Ovary (tissue), 9 donors: Measurements from ENCODE around the gene NSFL1C. TPM values are rescaled to one million over a fixed set of nuclear protein-coding genes. Genes with fewer than 3 reads are reported as not detected.

Source experiments
- DNase-seq, 5 donors: peaks; one replicate each; pipeline ENCODE4 v3.0.0-alpha.2; 2019 to 2020
- H3K27ac ChIP-seq, 2 donors: fragments of 200-600 bp; one replicate each; pipeline versions ENCODE4 v1.5.1 to v1.8.0; 2019 to 2022
- H3K27me3 ChIP-seq: fragments of 200-600 bp; one replicate; pipeline ENCODE4 v1.8.0; 2022
- H3K36me3 ChIP-seq: fragments of 200-600 bp; sonication (generic); one replicate; pipeline ENCODE4 v1.5.1; 2019
- H3K4me1 ChIP-seq: one replicate; pipeline ENCODE4 v1.8.1; 2013; ENCODE audit warnings: mild to moderate bottlenecking, moderate library complexity; ENCODE audit not compliant: insufficient read depth
- H3K4me3 ChIP-seq: fragments of 200-600 bp; sonication (generic); one replicate; pipeline ENCODE4 v1.5.1; 2017
- H3K9me3 ChIP-seq, 2 donors: fragments of 200-600 bp in 1 of 2; sonication (generic) in 1 of 2; one replicate each; pipeline versions ENCODE4 v1.5.1 to v1.8.1; 2013 to 2019; ENCODE audit warnings: mild to moderate bottlenecking in 1 of 2, moderate library complexity in 1 of 2
- CTCF ChIP-seq, 3 donors: fragments of 450-650 bp in 2 of 3; fragments of 200-600 bp in 1 of 3; IDR thresholded peaks; one replicate each; pipeline versions ENCODE4 v1.5.1 to v1.8.0; 2016 to 2022; ENCODE audit warnings: antibody characterized with exemption in 3 of 3, mild to moderate bottlenecking in 1 of 3
- EP300 ChIP-seq: sonication (generic); formaldehyde crosslinking; IDR thresholded peaks from one replicate; pipeline ENCODE4 v1.6.1; 2017; ENCODE audit warnings: antibody characterized with exemption
- POLR2A ChIP-seq: fragments of 450-650 bp; IDR thresholded peaks from one replicate; pipeline ENCODE4 v1.6.1; 2017; ENCODE audit warnings: antibody characterized with exemption, mild to moderate bottlenecking, moderate library complexity
- WGBS, 3 donors: extraction: QIAGEN DNeasy Blood & Tissue Kit in 1 of 3; methylation state at CpG; one replicate each; pipeline versions ENCODE4 v1.1.5 to v1.1.7; 2013 to 2017; 5-methylcytosine and 5-hydroxymethylcytosine counted together
- intact Hi-C, 4 donors: fragments of 100-400 bp; cut with DNase I; formaldehyde crosslinking; loops; one replicate each; pipeline versions ENCODE4 v1.11.0 to v1.15.1; 2022 to 2023
- polyA plus RNA-seq, 2 donors: library from polyadenylated mRNA; stranded (reverse); fragments of 200-250 nt in 1 of 2; fragments of 350-450 nt in 1 of 2; fragmentation: Illumina TruSeq in 1 of 2; extraction: RNeasy Lipid Tissue Mini Kit (QIAGEN cat#74804) in 1 of 2; gene quantifications; one replicate each; pipeline ENCODE4 v1.2.3, GENCODE V29; 2013 to 2014
- total RNA-seq, 7 donors: library from RNA; depleted of rRNA in 2 of 7; stranded (reverse); fragments of >200 nt in 2 of 7; fragmentation: NEBNext Ultra II Directional in 3 of 7; extraction: Animal tissue kit (Norgen Biotek cat#: 25700) in 3 of 7; gene quantifications; one replicate each; pipeline versions ENCODE4 v1.1.0 to v1.2.4, GENCODE V29; 2016 to 2023
- donor health status: DM: no; HTN: no; CAD: no; lungs with moderate emphysema.
- donor health status: DM: no; HTN: no; CAD: no.
- donor health status: Bipolar disorder and iron deficiency.
- donor health status: DM: yes; HTN: yes; CAD: no.
- donor health status: DM: no; HTN: no; CAD: no.
- donor health status: DM: yes; HTN: yes; CAD: no.

Gene NSFL1C
- total and polyA plus RNA-seq, 9 donors: 23.4 to 105 (median 63.2) TPM

DNA sequence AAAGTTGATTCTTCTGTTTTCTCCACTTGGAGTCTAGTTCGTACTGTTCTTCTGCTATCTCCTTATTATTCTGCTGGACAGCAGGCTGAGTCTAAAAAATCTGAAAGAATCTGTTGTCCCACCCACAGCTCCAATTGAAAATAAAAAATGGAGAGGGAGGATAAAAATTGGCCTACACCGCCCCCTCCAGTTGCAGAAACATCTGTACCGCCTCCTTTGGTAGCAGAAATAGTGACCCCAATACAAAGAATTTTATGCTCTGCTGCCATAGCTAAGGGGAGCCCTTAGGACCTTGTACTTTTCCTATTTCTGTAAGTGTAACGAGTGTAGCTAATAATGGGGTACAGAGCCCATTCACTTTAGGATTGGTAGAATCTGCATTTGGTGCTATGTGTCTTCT, 68.9 kb downstream of the NSFL1C start:
- Histone ChIP-seq H3K9me3 (no peaks in the 10 kb centered on the region), H3K4me3 (no peak overlapping the region), H3K36me3 (no peaks in the 10 kb centered on the region), H3K4me1 (peaks cover 5% of the 10 kb centered on the region), H3K27me3 (no peaks in the 10 kb centered on the region), H3K27ac (no peak overlapping the region)
- intact Hi-C loops: loop anchor here in 2 of 4 donors (5.0 to 10.0 kb wide), 2 partner anchors 63 to 85 kb away; no protein-coding TSS in a partner anchor
- TF ChIP-seq EP300 (no peak), CTCF (IDR thresholded peaks at IDR 0.05) (peak in 1 of 3 donors; percentile 37)
- 34 to 40% (median 36%) methylated on average over 4 of the region's 4 CpGs for WGBS, 3 donors
- no peak for DNase-seq

GRCh38 chr20:1396702-1397101, 69.9 kb downstream of the NSFL1C start:
- Histone ChIP-seq H3K27ac (no peak overlapping the region), H3K36me3 (no peaks in the 10 kb centered on the region), H3K4me3 (no peak overlapping the region), H3K27me3 (no peaks in the 10 kb centered on the region), H3K9me3 (no peaks in the 10 kb centered on the region), H3K4me1 (peaks cover 9% of the 10 kb centered on the region)
- intact Hi-C loops: loop anchor here in 2 of 4 donors (5.0 to 10.0 kb wide), 2 partner anchors 62 to 84 kb away; no protein-coding TSS in a partner anchor
- 69 to 80% (median 78%) methylated on average over 4 of the region's 4 CpGs for WGBS, 3 donors
- TF ChIP-seq CTCF (IDR thresholded peaks at IDR 0.05) (no peak), POLR2A (no peak), EP300 (no peak)
- no peak for DNase-seq

- Histone ChIP-seq H3K27me3 (no peaks in the 10 kb centered on the region), H3K27ac (no peak overlapping the region), H3K36me3 (no peaks in the 10 kb centered on the region), H3K4me1 (peaks cover 13% of the 10 kb centered on the region), H3K9me3 (no peaks in the 10 kb centered on the region), H3K4me3 (no peak overlapping the region)
- TF ChIP-seq EP300: no peak
- TF ChIP-seq POLR2A: no peak
- no peak for TF ChIP-seq CTCF (IDR thresholded peaks at IDR 0.05)
- DNase-seq: no peak
- intact Hi-C loops: loop anchor here in 2 of 4 donors (5.0 to 10.0 kb wide), 2 partner anchors 61 to 84 kb away; no protein-coding TSS in a partner anchor
- 45 to 62% (median 50%) methylated on average over 1 of the region's 1 CpG for WGBS, 3 donors
Measured at GRCh38 chr20:1396264-1396663, 70.4 kb downstream of the NSFL1C start.

GRCh38 chr20:1394686-1395085, 72.0 kb downstream of the NSFL1C start:
- Histone ChIP-seq H3K27me3 (no peaks in the 10 kb centered on the region), H3K4me3 (no peak overlapping the region), H3K4me1 (peaks cover 22% of the 10 kb centered on the region), H3K36me3 (no peaks in the 10 kb centered on the region), H3K27ac (no peak overlapping the region), H3K9me3 (no peaks in the 10 kb centered on the region)
- TF ChIP-seq CTCF (IDR thresholded peaks at IDR 0.05) (no peak), EP300 (no peak), POLR2A (no peak)
- 65 to 72% (median 71%) methylated on average over 2 of the region's 2 CpGs for WGBS, 3 donors
- intact Hi-C loops: loop anchor here in 3 of 4 donors (5.0 to 10.0 kb wide), 4 partner anchors 60 to 82 kb away; partner anchors contain the start of genes SDCBP2 (in 2 of the 3) and NSFL1C (in 1 of the 3)
- no peak for DNase-seq
